ENCODE results near the gene SLC12A3.

DNA sequence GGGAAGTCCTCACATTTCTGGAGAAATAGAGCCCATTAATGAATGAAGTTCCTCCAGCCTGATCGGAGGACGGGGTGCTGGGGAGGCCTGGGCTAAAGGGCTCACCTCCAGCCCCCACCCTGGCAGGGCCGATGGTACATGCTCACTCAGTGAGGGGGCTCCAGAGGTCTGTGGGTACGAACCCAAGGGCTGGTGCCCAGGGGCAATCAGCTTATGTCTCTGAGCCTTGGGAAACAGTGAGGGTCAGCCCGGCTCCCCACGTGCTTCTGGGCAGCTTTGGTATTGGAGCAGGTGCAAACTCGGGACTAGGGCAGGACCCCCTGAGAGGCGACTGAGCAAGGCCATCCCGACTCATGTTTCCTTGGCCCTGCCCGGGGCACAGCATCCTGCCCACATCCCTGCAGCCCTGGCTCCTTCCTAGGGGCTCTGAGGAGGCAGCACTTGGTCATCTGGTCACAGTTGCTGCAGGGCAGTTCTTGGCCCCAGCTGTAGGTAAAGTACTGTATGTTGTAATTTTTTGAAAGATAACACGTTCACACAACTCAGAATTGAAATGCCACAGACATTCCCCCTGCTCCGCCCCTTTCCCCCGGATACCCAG lies 95.8 kb downstream of the SLC12A3 start:
- TF ChIP-seq, protein P1, sequence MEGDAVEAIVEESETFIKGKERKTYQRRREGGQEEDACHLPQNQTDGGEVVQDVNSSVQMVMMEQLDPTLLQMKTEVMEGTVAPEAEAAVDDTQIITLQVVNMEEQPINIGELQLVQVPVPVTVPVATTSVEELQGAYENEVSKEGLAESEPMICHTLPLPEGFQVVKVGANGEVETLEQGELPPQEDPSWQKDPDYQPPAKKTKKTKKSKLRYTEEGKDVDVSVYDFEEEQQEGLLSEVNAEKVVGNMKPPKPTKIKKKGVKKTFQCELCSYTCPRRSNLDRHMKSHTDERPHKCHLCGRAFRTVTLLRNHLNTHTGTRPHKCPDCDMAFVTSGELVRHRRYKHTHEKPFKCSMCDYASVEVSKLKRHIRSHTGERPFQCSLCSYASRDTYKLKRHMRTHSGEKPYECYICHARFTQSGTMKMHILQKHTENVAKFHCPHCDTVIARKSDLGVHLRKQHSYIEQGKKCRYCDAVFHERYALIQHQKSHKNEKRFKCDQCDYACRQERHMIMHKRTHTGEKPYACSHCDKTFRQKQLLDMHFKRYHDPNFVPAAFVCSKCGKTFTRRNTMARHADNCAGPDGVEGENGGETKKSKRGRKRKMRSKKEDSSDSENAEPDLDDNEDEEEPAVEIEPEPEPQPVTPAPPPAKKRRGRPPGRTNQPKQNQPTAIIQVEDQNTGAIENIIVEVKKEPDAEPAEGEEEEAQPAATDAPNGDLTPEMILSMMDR (IDR thresholded peaks at IDR 0.05) = no peak
- TF ChIP-seq POLR2A (IDR thresholded peaks at IDR 0.05) = no peak
